Gastrocnemius medialis (tissue), 4 donors: ENCODE results near the gene C2orf72. TPM values are rescaled to one million over a fixed set of nuclear protein-coding genes. Genes with fewer than 3 reads are reported as not detected.
"Not testable (repeated sequence)": the region's sequence is repeated elsewhere in the genome, so short reads cannot be mapped to it uniquely, and the experiment has no call there.

Experiments
- ATAC-seq, 2 donors: fragments of 150-250 bp; one replicate each; pipeline ENCODE4 v1.9.1; 2016
- DNase-seq, 2 donors: peaks; one replicate each; pipeline ENCODE4 v3.0.0-alpha.2; 2019
- H3K27ac ChIP-seq, 4 donors: fragments of 200-600 bp; sonication (generic); 1 replicate in 1 of 4; 2 replicates in 3 of 4; pipeline ENCODE4 v1.5.1; 2016 to 2018; ENCODE audit warnings: mild to moderate bottlenecking in 2 of 4, moderate library complexity in 1 of 4
- H3K27me3 ChIP-seq, 3 donors: fragments of 200-600 bp; sonication (generic) in 2 of 3; 1 replicate in 1 of 3; 2 replicates in 2 of 3; pipeline versions ENCODE4 v1.5.1 to v1.6.0; 2016 to 2019; ENCODE audit warnings: mild to moderate bottlenecking in 1 of 3, moderate library complexity in 1 of 3
- H3K36me3 ChIP-seq, 2 donors: fragments of 200-600 bp; sonication (generic) in 1 of 2; one replicate each; pipeline ENCODE4 v1.5.1; 2017 to 2018
- H3K4me1 ChIP-seq, 2 donors: fragments of 200-600 bp; sonication (generic) in 1 of 2; one replicate each; pipeline ENCODE4 v1.5.1; 2016 to 2017; ENCODE audit warnings: mild to moderate bottlenecking in 2 of 2
- H3K4me3 ChIP-seq, 4 donors: fragments of 200-600 bp; sonication (generic) in 3 of 4; 1 replicate in 1 of 4; 2 replicates in 3 of 4; pipeline ENCODE4 v1.5.1; 2016 to 2019; ENCODE audit warnings: mild to moderate bottlenecking in 2 of 4
- H3K9me3 ChIP-seq, 3 donors: fragments of 200-600 bp; sonication (generic) in 2 of 3; 1 replicate in 1 of 3; 2 replicates in 2 of 3; pipeline ENCODE4 v1.5.1; 2016 to 2019
- POLR2A ChIP-seq, 2 donors: fragments of 450-650 bp; IDR thresholded peaks; one replicate each; pipeline ENCODE4 v1.6.1; 2017; ENCODE audit warnings: antibody characterized with exemption in 2 of 2, mild to moderate bottlenecking in 2 of 2, moderate library complexity in 2 of 2
- in situ Hi-C, 4 donors: fragments of 200-750 bp; cut with MboI; loops; one replicate each; pipeline versions ENCODE4 v1.15.0 to v1.8.0; 2017; ENCODE audit warnings: low sequenced_read_pairs in 4 of 4
- intact Hi-C: fragments of 100-400 bp; cut with DNase I; formaldehyde crosslinking; loops from one replicate; pipeline ENCODE4 v1.15.1; 2023; ENCODE audit warnings: low total_unique reads
- total RNA-seq, 4 donors: library from RNA; depleted of rRNA; stranded (reverse); fragments of >200 nt; gene quantifications; one replicate each; pipeline versions ENCODE4 v1.1.0 to v1.2.3, GENCODE V29; 2016
- TF ChIP-seq, protein P1 (sequence below), 5 experiments: fragments of 450-650 bp in 3 of 5; fragments of 200-600 bp in 2 of 5; sonication (generic) in 2 of 5; IDR thresholded peaks in 4 of 5; conservative IDR thresholded peaks in 1 of 5; 1 replicate in 4 of 5; 2 replicates in 1 of 5; pipeline ENCODE4 v1.5.1; 2016 to 2019; ENCODE audit warnings: antibody characterized with exemption in 5 of 5, mild to moderate bottlenecking in 3 of 5, moderate library complexity in 3 of 5

Gene C2orf72
- total RNA-seq, 4 donors from 2014 or later = 0.10 to 0.44 (median 0.15) TPM; not detected in 1

DNA sequence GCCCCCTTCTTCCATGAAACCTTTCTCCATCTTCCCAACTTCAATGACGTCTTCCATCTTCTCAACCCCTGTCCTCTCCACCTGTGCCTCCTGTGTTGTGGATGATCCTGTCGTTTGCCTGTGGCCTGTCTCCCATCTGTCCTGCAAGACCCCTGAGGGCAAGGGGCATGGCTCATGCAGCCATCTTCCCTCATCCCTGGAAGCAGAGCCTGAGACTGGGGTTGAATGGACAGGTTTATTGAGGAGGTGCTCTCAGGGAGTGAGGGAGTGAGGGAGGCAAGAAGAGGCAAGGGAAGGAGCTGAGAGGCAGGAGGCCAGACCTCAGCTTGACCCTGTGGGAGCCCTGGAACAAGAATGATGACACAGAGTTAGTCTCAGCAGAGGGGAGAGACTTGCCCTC lies 34.1 kb upstream of the C2orf72 start:
- intact Hi-C loops = no loop called here
- ATAC-seq = no peak
- H3K4me1 ChIP-seq = no peaks in the 10 kb centered on the region
- H3K27me3 ChIP-seq = peaks cover 8 to 19% (median 12%) of the 10 kb centered on the region in 3 donors
- no peak for TF ChIP-seq POLR2A (IDR thresholded peaks at IDR 0.05)
- TF ChIP-seq, protein P1, sequence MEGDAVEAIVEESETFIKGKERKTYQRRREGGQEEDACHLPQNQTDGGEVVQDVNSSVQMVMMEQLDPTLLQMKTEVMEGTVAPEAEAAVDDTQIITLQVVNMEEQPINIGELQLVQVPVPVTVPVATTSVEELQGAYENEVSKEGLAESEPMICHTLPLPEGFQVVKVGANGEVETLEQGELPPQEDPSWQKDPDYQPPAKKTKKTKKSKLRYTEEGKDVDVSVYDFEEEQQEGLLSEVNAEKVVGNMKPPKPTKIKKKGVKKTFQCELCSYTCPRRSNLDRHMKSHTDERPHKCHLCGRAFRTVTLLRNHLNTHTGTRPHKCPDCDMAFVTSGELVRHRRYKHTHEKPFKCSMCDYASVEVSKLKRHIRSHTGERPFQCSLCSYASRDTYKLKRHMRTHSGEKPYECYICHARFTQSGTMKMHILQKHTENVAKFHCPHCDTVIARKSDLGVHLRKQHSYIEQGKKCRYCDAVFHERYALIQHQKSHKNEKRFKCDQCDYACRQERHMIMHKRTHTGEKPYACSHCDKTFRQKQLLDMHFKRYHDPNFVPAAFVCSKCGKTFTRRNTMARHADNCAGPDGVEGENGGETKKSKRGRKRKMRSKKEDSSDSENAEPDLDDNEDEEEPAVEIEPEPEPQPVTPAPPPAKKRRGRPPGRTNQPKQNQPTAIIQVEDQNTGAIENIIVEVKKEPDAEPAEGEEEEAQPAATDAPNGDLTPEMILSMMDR (IDR thresholded peaks at IDR 0.05 in 4 of 5, conservative IDR thresholded peaks at IDR 0.05 in 1 of 5) = no peak
- no peak overlapping the region for H3K27ac ChIP-seq
- in situ Hi-C loops = no loop called here
- no peaks in the 10 kb centered on the region for H3K9me3 ChIP-seq
- no peak for DNase-seq
- H3K36me3 ChIP-seq = no peaks in the 10 kb centered on the region
- no peak overlapping the region for H3K4me3 ChIP-seq

DNA sequence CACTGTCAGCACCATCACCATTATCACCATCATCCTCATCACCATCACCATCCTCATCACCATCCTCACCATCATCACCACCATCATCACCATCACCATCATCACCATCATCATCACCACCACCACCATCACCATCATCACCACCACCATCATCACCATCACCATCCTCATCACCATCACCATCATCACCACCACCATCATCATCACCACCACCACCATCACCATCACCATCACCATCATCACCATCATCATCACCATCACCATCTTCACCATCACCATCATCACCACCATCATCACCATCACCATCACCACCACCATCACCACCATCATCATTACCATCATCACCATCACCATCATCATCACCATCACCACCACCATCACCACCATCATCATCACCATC lies 32.4 kb upstream of the C2orf72 start:
- ATAC-seq, DNase-seq, in situ Hi-C loops, H3K27ac ChIP-seq, H3K4me3 ChIP-seq, intact Hi-C loops, H3K9me3 ChIP-seq, H3K36me3 ChIP-seq, H3K4me1 ChIP-seq: not testable (repeated sequence)
- H3K27me3 ChIP-seq = peaks cover 6 to 19% (median 8%) of the 10 kb centered on the region in 3 donors

DNA sequence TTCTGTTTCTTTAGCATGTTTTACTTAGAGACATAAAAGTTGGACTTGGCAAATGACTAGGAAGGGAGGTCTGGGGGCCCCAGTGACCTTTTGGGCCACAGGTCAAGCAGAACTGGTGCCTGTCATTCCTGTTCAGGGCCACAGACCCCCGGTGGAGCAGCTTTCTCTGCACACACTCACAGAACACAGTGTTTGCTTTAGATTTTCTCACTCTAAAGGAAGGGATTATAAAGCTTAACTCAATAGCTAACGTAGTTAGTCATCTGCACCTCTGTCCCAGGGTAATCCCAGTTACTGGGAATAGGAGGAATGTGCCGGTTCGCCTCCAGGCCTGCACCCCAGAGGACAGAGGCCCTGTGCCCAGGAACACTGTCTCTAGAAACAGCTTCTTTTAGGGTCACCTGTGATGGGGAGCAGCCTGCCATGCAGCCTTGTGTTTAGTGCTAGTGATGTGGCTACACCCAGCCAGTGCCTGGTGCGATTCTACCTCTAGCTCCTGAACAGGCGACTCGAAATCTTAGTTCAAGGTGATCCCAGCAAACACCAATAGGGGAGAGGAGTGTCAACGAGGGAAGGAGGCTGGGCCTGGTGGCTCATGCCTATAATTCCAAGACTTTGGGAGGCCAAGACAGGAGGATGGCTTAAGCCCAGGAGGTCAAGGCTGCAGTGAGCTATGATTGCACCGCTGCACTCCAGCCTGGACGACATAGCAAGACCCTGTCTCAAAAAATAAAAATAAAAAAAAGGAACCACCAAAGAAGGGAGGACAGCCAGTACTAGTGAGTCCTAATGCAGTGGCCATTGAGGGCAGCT lies 29.8 kb upstream of the C2orf72 start:
- TF ChIP-seq, protein P1 (IDR thresholded peaks at IDR 0.05 in 4 of 5, conservative IDR thresholded peaks at IDR 0.05 in 1 of 5) = no peak
- TF ChIP-seq POLR2A (IDR thresholded peaks at IDR 0.05) = no peak
- in situ Hi-C loops = no loop called here
- intact Hi-C loops = no loop called here
- H3K27ac ChIP-seq = no peak overlapping the region
- no peaks in the 10 kb centered on the region for H3K9me3 ChIP-seq
- H3K27me3 ChIP-seq = no peaks in the 10 kb centered on the region
- H3K4me1 ChIP-seq = no peaks in the 10 kb centered on the region
- H3K4me3 ChIP-seq = no peak overlapping the region
- H3K36me3 ChIP-seq = no peaks in the 10 kb centered on the region
- DNase-seq = no peak
- ATAC-seq = no peak

DNA sequence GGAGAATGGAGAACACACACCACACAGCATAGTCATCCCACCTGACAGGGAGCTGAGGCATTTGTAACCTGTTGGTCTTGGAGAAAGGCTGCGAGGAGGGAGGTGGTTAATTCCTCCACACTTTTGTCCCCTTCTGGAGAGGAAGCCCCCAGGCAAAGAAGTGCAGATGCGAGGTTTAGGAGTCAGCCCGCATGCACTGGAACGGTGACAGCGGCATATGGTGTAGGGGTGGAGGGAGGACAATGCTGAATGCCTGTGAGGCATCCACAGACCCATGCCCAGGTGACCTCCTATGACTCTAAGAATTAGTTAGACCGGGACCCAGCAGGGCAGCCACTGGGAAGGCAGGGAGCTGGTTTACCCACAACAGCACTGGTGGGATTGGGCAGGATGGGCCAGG lies 29.2 kb upstream of the C2orf72 start:
- intact Hi-C loops (no loop called here), in situ Hi-C loops (no loop called here)
- DNase-seq (no peak), ATAC-seq (no peak)
- no peak overlapping the region for H3K27ac ChIP-seq
- no peak overlapping the region for H3K4me3 ChIP-seq
- no peaks in the 10 kb centered on the region for H3K27me3 ChIP-seq
- TF ChIP-seq POLR2A (IDR thresholded peaks at IDR 0.05) = no peak
- TF ChIP-seq, protein P1 (IDR thresholded peaks at IDR 0.05 in 4 of 5, conservative IDR thresholded peaks at IDR 0.05 in 1 of 5) = no peak
- H3K9me3 ChIP-seq = no peaks in the 10 kb centered on the region
- no peaks in the 10 kb centered on the region for H3K36me3 ChIP-seq
- H3K4me1 ChIP-seq = no peaks in the 10 kb centered on the region

DNA sequence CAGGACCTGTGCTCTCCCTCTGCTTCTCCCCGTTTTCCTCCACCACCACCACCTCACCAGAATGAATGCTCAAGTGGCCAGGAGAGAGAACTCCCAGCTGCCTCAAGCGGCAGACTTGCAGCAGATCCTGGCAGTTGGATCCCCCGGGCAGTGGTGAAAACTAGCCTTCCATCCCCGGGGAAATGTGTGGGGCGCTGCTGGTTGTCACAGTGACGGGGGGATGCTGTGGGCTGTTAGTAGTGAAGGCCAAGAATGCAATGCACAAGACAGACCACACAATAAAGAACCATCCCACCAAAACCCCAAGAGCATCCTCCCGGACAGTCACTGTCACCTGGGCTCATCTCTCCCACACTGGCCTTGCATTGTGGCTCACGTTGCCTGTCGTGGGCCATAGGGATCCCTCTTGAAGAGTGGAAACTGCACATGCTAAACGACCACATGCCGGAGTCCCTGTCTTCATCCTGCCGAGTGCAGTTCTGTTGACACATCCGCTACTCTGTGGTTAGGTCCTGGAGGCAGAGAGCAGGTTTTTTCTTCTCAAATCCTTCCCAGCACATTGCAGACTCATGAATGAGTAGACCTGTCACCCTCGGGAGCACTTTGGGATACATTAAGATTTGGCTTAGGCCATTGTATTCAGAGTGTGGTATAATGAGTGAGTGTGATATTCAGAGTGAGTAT lies 27.9 kb upstream of the C2orf72 start:
- Histone ChIP-seq H3K4me3 (no peak overlapping the region), H3K9me3 (no peaks in the 10 kb centered on the region), H3K36me3 (no peaks in the 10 kb centered on the region), H3K4me1 (no peaks in the 10 kb centered on the region), H3K27ac (no peak overlapping the region), H3K27me3 (no peaks in the 10 kb centered on the region)
- in situ Hi-C loops (no loop called here), intact Hi-C loops (no loop called here)
- no peak for DNase-seq
- TF ChIP-seq, protein P1 (IDR thresholded peaks at IDR 0.05 in 4 of 5, conservative IDR thresholded peaks at IDR 0.05 in 1 of 5) = no peak
- TF ChIP-seq POLR2A (IDR thresholded peaks at IDR 0.05) = no peak
- no peak for ATAC-seq
